Caco-2 (cell line): ENCODE results near the gene CATSPERZ. TPM values are rescaled to one million over a fixed set of nuclear protein-coding genes. Genes with fewer than 3 reads are reported as not detected.

Experiments
- BruUV-seq: library from RNA; stranded (reverse); fragments of 400-500 nt; replicated peaks from 2 replicates; lab custom pipeline; 2021; lab: Mats Ljungman, UMichigan
- CTCF ChIA-PET: fragments of 300-600 bp; sonication (Branson Sonifier 250); formaldehyde crosslinking; loops from one replicate; lab custom pipeline; 2022; ENCODE audit warnings: antibody characterized with exemption; lab: Charles Lee
- POLR2A ChIA-PET: fragments of 300-600 bp; sonication (Branson Sonifier 250); formaldehyde crosslinking; loops from one replicate; lab custom pipeline; 2022; ENCODE audit warnings: antibody characterized with exemption; lab: Charles Lee
- DNase-seq, 2 experiments: peaks; one replicate each; pipeline versions ENCODE4 v3.0.0 to v3.0.0-alpha.2; 2020 to 2022
- H3K27me3 ChIP-seq: replicated peaks from 2 replicates; pipeline ENCODE4 v1.6.0; 2011; ENCODE audit warnings: low read length; ENCODE audit not compliant: control insufficient read depth, insufficient read depth
- H3K36me3 ChIP-seq: 2 replicates; pipeline ENCODE4 v1.5.1; 2011; ENCODE audit warnings: low read length; ENCODE audit not compliant: control insufficient read depth, insufficient read depth
- H3K4me1 ChIP-seq: fragments of 250-450 bp; sonication (Bioruptor Pico); 2 replicates; pipeline ENCODE4 v1.5.1; 2020; ENCODE audit warnings: mild to moderate bottlenecking
- H3K4me3 ChIP-seq: 2 replicates; pipeline ENCODE4 v1.5.1; 2011; ENCODE audit warnings: low read depth, mild to moderate bottlenecking, control low read depth, low read length
- H3K9me3 ChIP-seq: fragments of 250-450 bp; sonication (Bioruptor Pico); 2 replicates; pipeline ENCODE4 v1.5.1; 2020; ENCODE audit warnings: mild to moderate bottlenecking, moderate library complexity
- H3K27ac Mint-ChIP-seq: one replicate; pipeline ENCODE4 v1.8.0; 2022; ENCODE audit warnings: mixed read lengths; ENCODE audit not compliant: unreplicated experiment
- H3K27me3 Mint-ChIP-seq: one replicate; pipeline ENCODE4 v1.8.0; 2022; ENCODE audit warnings: mixed read lengths; ENCODE audit not compliant: insufficient read depth, unreplicated experiment
- H3K36me3 Mint-ChIP-seq: one replicate; pipeline ENCODE4 v1.8.0; 2022; ENCODE audit warnings: mild to moderate bottlenecking, mixed read lengths; ENCODE audit not compliant: insufficient read depth, unreplicated experiment
- H3K4me1 Mint-ChIP-seq: one replicate; pipeline ENCODE4 v1.8.0; 2022; ENCODE audit warnings: low read depth, mixed read lengths; ENCODE audit not compliant: unreplicated experiment
- H3K4me3 Mint-ChIP-seq: one replicate; pipeline ENCODE4 v1.8.0; 2022; ENCODE audit warnings: mild to moderate bottlenecking, moderate library complexity, mixed read lengths; ENCODE audit not compliant: unreplicated experiment
- H3K9me3 Mint-ChIP-seq: one replicate; pipeline ENCODE4 v1.8.0; 2022; ENCODE audit warnings: mixed read lengths; ENCODE audit not compliant: unreplicated experiment
- intact Hi-C: fragments of 100-400 bp; cut with micrococcal nuclease; formaldehyde crosslinking; loops from one replicate; pipeline ENCODE4 v1.10.0; 2022; ENCODE audit not compliant: unreplicated experiment
- total RNA-seq: library from RNA; stranded (reverse); gene quantifications from 2 replicates; pipeline ENCODE4 v1.2.3, GENCODE V29; 2022
- TF ChIP-seq, protein P1 (sequence below), 2 experiments: fragments of 200-600 bp in 1 of 2; IDR thresholded peaks; 1 replicate in 1 of 2; 2 replicates in 1 of 2; pipeline versions ENCODE4 v1.5.1 to v1.8.0; 2011 to 2022; ENCODE audit warnings: antibody characterized with exemption in 1 of 2, control low read depth in 1 of 2, inconsistent platforms in 1 of 2, low read depth in 1 of 2, low read length in 1 of 2, mild to moderate bottlenecking in 1 of 2, moderate library complexity in 1 of 2; ENCODE audit not compliant: insufficient read depth in 1 of 2, severe bottlenecking in 1 of 2, unreplicated experiment in 1 of 2

Gene CATSPERZ
- total RNA-seq, 1 experiment from 2014 or later = 12.8 TPM

DNA sequence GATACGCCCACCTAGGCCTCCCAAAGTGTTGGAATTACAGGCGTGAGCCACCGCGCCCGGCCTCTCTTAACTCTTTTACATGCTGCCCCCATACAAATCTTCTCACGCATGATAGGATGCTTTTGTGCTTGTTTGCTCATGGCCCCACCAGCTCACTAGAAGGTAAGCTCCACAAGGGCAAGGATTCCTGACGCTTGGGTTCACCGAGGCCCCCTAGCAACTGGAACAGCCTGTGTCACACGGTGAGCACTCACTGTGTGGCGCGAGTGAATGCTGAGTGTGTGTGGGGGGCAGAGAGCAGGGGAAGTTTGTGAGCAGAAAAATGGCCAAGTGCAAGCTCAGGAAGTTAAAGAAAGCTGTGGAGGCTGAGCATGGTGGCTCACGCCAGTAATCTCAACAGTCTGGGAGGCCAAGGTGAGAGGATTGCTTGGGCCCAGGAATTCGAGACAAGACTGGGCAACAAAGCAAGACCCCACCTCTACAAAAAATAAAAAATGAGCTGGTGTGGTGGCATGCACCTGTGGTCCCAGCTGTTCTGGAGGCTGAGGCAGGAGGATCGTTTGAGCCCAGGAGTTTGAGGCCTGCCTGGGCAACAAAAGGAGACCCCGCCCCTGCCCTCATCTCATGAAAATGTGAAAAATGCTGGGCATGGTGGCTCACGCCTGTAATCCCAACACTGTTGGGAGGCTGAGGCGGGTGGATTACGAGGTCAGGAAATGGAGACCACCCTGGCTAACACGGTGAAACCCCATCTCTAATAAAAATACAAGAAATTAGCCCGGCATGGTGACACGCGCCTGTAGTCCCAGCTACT lies 18.0 kb upstream of the CATSPERZ start:
- H3K4me1 ChIP-seq = peaks cover 5% of the 10 kb centered on the region
- TF ChIP-seq, protein P1, sequence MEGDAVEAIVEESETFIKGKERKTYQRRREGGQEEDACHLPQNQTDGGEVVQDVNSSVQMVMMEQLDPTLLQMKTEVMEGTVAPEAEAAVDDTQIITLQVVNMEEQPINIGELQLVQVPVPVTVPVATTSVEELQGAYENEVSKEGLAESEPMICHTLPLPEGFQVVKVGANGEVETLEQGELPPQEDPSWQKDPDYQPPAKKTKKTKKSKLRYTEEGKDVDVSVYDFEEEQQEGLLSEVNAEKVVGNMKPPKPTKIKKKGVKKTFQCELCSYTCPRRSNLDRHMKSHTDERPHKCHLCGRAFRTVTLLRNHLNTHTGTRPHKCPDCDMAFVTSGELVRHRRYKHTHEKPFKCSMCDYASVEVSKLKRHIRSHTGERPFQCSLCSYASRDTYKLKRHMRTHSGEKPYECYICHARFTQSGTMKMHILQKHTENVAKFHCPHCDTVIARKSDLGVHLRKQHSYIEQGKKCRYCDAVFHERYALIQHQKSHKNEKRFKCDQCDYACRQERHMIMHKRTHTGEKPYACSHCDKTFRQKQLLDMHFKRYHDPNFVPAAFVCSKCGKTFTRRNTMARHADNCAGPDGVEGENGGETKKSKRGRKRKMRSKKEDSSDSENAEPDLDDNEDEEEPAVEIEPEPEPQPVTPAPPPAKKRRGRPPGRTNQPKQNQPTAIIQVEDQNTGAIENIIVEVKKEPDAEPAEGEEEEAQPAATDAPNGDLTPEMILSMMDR (IDR thresholded peaks at IDR 0.05; ENCODE audit: insufficient read depth in 1 of 2, low read depth in 1 of 2, low read length in 1 of 2, severe bottlenecking in 1 of 2, unreplicated experiment in 1 of 2) = no peak
- H3K36me3 Mint-ChIP-seq = peaks cover 22% of the 10 kb centered on the region
- H3K27me3 Mint-ChIP-seq = no peaks in the 10 kb centered on the region
- H3K9me3 Mint-ChIP-seq = no peaks in the 10 kb centered on the region
- BruUV-seq = no TSS peak
- ChIA-PET POLR2A (no interaction called here), CTCF (interaction anchor here (0.6 to 0.7 kb wide), 2 partner anchors 11 to 119 kb away, joined by 3 read pairs; no protein-coding TSS in a partner anchor)
- H3K4me3 Mint-ChIP-seq = no peak overlapping the region
- H3K27me3 ChIP-seq = no peaks in the 10 kb centered on the region
- H3K9me3 ChIP-seq = no peaks in the 10 kb centered on the region
- peaks cover 14% of the 10 kb centered on the region for H3K4me1 Mint-ChIP-seq
- no peak for DNase-seq
- no peak overlapping the region for H3K27ac Mint-ChIP-seq
- no peaks in the 10 kb centered on the region; the same call in none of the 2 replicates for H3K36me3 ChIP-seq
- H3K4me3 ChIP-seq = no peak overlapping the region
- intact Hi-C loops = no loop called here

DNA sequence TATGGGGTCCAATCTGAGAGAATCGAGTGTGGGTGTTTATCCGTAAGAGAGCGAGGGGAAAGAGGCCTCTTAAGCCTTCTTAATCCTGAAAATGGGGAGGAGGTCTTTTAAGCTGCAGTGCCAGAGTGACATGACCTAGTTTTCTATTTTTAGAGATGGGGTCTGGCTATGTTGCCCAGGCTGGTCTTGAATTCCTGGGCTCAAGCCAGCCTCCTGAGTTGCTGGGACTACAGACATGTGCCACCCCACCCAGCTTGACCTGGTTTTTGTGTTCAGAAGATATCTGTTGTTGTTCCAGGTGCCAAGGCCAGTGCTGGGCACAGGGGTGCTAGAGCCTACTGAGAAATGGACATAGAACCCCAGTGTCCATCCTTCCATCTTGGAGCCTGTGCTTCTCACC lies 17.1 kb upstream of the CATSPERZ start:
- no TSS peak for BruUV-seq
- no peak overlapping the region for H3K27ac Mint-ChIP-seq
- H3K27me3 Mint-ChIP-seq = no peaks in the 10 kb centered on the region
- TF ChIP-seq, protein P1 (IDR thresholded peaks at IDR 0.05; ENCODE audit: insufficient read depth in 1 of 2, low read depth in 1 of 2, low read length in 1 of 2, severe bottlenecking in 1 of 2, unreplicated experiment in 1 of 2) = no peak
- DNase-seq = no peak
- H3K36me3 Mint-ChIP-seq = peaks cover 23% of the 10 kb centered on the region
- ChIA-PET POLR2A (no interaction called here), CTCF (interaction anchor here (2.8 kb wide), 1 partner anchor 13 kb away, joined by 15 read pairs; no protein-coding TSS in a partner anchor)
- H3K4me1 Mint-ChIP-seq = peaks cover 14% of the 10 kb centered on the region
- peaks cover 5% of the 10 kb centered on the region for H3K4me1 ChIP-seq
- H3K27me3 ChIP-seq = no peaks in the 10 kb centered on the region
- H3K36me3 ChIP-seq = no peaks in the 10 kb centered on the region; the same call in none of the 2 replicates
- no peaks in the 10 kb centered on the region for H3K9me3 ChIP-seq
- intact Hi-C loops = no loop called here
- peak overlapping the region; percentile 82 for H3K4me3 Mint-ChIP-seq
- H3K4me3 ChIP-seq = no peak overlapping the region
- no peaks in the 10 kb centered on the region for H3K9me3 Mint-ChIP-seq

DNA sequence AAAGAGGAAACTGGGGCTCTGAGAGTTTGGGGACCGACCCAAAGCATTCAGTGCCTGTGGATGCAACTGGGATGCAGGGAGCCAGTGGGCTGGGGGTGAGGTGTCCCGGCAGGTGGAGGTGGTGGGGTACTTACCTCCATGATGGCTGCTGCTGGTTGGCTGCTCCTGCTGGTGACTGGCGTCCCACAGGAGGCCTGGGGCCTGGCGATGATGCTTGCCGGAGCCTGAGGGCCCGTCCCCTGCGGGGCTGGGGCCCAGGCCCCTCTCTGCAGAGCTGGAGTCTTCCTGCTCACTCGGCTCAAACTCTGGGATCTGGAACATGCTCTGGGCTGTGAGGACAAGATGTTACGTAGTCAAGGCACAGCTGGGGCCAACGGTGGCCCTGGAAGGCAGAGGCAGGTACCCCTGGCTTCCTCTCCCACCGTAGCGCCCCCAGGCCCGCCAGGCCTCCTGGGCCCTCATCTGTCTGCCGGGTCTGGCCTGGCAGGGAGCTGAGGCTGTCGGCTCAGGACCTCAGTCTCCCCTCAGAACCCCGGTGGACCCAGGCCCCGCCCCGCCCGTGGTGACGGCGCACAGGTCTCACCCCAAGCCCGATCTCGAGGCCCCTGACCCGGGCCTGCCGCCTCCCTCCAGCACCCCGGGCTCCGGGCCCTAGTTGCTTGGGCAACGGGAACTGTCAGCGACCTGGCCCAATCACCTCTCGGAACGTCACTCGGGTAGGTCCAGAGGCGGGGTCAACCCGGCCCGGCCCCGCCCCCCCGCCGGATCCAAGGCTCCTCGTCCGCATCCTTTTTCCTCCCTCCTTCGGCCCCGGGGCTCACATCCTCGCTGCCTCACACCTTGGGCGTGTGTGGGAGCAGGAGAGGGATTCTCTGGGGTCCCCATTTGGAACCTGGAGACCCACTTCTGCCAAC lies 15.9 kb upstream of the CATSPERZ start, which contains the start of gene BAD:
BAD (minus strand) TSS at position 618 of the 914 bp plus-strand sequence; CDS start at position 321, 297 bp downstream.
- BruUV-seq = no TSS peak
- Histone ChIP-seq H3K4me1 (peaks cover 5% of the 10 kb centered on the region), H3K9me3 (no peaks in the 10 kb centered on the region), H3K27me3 (no peaks in the 10 kb centered on the region), H3K4me3 (peak within 1 kb of the TSS; percentile 74), H3K36me3 (no peaks in the 10 kb centered on the region; the same call in 1 of the 2 replicates)
- Mint-ChIP-seq H3K27me3 (no peaks in the 10 kb centered on the region), H3K36me3 (peaks cover 23% of the 10 kb centered on the region), H3K27ac (peak within 1 kb of the TSS; percentile 91), H3K4me3 (peak within 1 kb of the TSS; percentile 82), H3K9me3 (no peaks in the 10 kb centered on the region), H3K4me1 (peaks cover 14% of the 10 kb centered on the region)
- ChIA-PET CTCF (interaction anchor here (0.5 to 2.8 kb wide), 5 partner anchors 14 to 602 kb away, joined by 3 to 15 read pairs (median 6); no protein-coding TSS in a partner anchor), POLR2A (interaction anchor here (0.8 to 2.1 kb wide), 5 partner anchors 13 to 71 kb away, joined by 3 to 10 read pairs (median 5); partner anchors contain the start of genes PRDX5 and TRMT112)
- DNase-seq = peak; percentile 95 to 97
- TF ChIP-seq, protein P1 (IDR thresholded peaks at IDR 0.05; ENCODE audit: insufficient read depth in 1 of 2, low read depth in 1 of 2, low read length in 1 of 2, severe bottlenecking in 1 of 2, unreplicated experiment in 1 of 2) = no peak
- intact Hi-C loops = loop anchor here (1.0 to 2.0 kb wide), 2 partner anchors 14 to 20 kb away; partner anchors contain the start of gene ESRRA
